Ammon's horn (tissue), 1 donor: Measurements from ENCODE around the gene UNKL.

Source experiments
- DNase-seq: peaks from one replicate; pipeline ENCODE4 v3.0.0-alpha.2; 2016; ENCODE audit warnings: low spot score

UNKL gene

GRCh38 chr16:1401061-1401757 lies 13.3 kb downstream of the UNKL start:
- DNase-seq, result no peak

DNA sequence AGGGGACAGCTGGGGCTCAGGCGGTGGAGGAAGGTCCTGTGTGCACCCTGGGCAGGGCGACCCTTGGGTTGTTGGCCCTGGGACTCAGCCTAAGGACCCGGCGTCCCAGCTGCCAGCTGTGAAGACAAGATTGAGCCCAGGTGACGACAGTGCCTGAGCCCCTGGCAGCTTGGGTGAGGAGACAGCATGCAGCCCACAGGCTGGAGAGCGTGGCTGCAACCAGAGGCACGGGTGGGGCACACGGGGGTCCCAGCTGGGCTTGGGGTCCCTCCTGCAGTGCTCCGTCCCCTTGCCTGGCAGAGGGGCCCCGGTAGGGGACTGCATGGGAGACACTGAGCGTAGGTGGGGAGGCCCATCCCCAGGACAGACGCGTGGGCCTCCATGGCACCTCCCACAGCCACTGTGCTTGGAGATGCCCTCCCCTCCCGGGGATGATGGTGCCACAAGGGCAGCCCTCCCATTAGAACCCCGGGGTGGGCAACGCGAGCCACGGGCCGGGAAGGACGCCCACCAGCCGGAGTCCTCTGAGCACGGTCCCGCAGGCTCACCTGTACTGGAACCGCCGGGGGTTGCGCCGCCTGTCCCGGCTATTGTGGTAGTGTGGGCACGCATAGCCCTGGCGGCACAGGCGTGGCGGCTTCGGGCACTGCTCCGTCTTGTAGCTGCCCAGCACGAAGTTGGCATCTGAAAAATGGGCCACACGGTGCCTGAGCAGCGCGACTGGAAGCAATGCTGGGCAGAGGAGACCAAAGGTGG lies 15.5 kb downstream of the UNKL start:
- DNase-seq, result no peak

- no peak for DNase-seq
Observed at GRCh38 chr16:1398351-1398750, 16.2 kb downstream of the UNKL start.

DNA sequence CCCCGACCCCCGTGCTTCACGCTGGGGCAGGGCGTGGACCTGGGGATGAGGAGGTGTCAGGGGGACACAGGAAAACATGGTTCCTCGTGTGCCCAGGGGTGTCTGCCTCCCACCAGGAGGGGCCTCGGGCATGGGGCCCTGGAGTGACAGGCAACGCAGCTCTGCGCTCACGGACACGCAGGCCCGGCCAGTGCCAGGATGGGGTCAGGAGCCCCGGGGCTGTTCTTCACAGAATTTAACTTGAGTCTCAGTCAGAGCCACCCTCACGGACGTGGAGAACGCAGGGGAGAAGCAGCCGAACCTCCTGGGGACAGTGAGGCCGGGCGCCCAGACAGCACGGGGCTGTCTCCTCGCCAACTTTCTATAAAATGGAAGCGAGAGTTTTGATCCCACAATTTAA lies 16.7 kb downstream of the UNKL start:
- no peak for DNase-seq

DNA sequence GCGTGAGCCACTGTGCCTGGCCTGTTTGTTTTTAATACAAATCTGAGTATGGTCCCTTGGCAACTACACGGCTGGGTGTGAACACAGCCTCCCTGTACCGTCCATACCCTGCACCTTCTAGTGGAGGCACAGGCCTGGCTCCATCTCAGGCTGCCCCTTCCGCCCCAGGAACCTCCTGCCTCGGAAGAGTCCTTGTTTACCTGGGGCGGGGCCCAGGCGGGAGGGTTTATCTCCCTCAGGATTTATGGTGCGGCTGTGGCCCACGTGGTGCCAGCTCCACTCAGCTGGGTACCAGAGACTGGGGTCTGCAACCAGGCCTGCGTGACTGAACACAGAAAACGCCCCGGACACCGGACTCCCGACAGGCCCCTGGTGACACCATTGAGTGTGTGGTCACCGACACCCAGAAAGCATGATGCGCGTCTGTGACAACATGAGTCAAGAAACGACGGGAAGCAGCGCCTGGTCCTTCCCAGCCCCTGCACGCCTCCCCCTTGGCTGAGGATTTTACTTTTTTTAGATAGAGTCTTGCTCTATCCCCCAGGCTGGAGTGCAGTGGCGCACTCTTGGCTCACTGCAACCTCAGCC lies 19.0 kb downstream of the UNKL start:
- DNase-seq, result no peak

- DNase-seq, result no peak
Observed at GRCh38 chr16:1394367-1394951, 20.0 kb downstream of the UNKL start.

- DNase-seq, result no peak
Observed at GRCh38 chr16:1393613-1394176, 20.8 kb downstream of the UNKL start.

GRCh38 chr16:1392826-1393225 lies 21.7 kb downstream of the UNKL start:
- no peak for DNase-seq

GRCh38 chr16:1390239-1390779 lies 24.2 kb downstream of the UNKL start:
- no peak for DNase-seq

DNA sequence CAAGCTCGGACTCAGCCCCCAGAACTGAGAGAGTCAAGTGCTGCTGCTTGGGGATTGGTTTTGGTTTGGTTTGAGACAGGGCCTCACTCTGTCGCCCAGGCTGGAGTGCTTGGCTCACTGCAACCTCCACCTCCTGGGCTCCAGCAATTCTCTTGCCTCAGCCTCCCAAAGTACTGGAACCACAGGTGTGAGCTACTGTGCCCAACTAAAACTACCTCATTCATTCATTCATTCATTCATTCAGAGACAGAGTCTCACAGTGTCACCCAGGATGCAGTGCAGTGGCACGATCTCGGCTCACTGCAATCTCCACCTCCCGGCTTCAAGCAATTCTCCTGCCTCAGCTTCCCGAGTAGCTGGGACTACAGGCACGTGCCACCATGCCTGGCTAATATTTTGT lies 24.7 kb downstream of the UNKL start:
- no peak for DNase-seq

- DNase-seq, result no peak
Observed at GRCh38 chr16:1387331-1387730, 27.2 kb downstream of the UNKL start.

DNA sequence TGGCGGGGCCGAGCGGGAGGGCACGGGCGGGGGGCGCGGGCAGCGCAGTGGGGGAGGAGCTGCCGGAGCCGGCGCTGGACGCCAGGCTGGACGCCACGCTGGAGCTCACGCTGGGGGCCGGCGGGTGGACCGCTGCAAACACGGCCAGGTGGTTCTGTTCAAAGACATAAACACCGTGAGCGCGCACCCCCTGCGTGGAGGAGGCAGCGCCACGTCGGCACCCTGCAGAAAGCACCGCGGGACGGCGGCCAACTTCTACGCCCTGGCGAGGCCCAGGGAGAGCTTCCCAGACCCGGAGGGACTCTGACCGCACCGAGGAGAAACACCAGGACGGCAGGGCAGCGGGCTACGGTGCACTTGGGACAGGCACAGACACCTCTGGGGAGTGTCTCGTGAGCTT lies 29.3 kb downstream of the UNKL start:
- DNase-seq, result no peak

DNA sequence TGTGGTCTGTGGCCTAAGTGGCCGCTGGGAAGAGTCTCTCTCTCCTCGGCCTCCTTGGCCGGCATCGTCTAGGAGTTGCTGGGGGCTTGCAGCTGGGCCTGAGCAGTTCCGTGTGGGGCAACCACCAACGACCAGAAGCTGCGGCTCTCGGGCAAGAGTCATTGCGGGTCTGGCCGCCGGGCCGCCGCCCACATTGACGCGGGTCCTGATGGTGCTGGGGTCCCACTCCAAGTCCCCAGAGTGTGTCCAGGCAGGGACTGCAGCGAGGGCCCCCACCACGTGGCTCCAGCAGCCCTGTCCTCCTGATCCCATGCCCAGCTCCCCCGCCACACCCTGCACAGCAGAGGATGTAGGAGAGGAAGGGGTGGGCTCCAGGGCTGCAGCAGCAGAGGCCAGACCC lies 30.9 kb downstream of the UNKL start:
- DNase-seq, result no peak

DNA sequence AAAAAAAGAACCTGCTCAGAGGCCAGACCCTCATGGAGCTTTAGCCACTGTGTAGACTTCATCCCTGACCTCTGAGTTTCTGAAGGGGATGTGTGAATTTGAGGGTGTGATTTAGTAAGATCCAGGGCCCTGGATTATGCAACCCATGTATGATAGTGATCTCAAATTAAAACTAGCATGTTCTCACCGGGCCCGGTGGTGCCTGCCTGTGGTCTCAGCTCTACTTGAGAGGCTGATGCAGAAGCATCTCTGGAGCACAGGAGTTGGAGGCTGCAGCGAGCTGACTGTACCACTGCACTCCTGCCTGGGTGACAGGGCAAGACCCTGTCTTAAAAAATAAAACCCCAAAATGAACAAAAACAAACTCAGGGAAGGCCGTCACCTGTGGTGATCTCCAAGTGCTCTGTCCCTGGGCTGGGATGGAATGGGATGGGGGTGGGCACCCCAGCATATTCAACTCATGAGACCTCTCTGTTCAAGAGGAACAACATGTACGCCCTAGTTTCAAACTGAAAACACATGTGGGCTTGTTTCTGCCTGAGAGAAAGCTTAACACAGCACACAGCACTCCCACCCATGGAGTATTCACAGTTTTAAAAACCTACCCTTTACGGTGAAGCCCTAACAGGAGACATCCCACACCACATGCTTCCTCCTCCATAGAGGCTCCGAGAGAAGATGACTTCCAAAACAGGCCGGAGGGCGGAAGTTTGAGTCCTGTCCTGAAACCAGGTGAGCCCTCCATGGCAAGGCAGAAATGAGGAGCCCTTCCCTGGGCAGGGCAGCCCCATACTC lies 32.7 kb downstream of the UNKL start:
- no peak for DNase-seq

GRCh38 chr16:1380195-1380594 lies 34.3 kb downstream of the UNKL start:
- DNase-seq, result no peak

GRCh38 chr16:1379304-1380076 lies 35.0 kb downstream of the UNKL start:
- no peak for DNase-seq

GRCh38 chr16:1378804-1379303 lies 35.6 kb downstream of the UNKL start:
- DNase-seq, result peak; percentile 45

DNA sequence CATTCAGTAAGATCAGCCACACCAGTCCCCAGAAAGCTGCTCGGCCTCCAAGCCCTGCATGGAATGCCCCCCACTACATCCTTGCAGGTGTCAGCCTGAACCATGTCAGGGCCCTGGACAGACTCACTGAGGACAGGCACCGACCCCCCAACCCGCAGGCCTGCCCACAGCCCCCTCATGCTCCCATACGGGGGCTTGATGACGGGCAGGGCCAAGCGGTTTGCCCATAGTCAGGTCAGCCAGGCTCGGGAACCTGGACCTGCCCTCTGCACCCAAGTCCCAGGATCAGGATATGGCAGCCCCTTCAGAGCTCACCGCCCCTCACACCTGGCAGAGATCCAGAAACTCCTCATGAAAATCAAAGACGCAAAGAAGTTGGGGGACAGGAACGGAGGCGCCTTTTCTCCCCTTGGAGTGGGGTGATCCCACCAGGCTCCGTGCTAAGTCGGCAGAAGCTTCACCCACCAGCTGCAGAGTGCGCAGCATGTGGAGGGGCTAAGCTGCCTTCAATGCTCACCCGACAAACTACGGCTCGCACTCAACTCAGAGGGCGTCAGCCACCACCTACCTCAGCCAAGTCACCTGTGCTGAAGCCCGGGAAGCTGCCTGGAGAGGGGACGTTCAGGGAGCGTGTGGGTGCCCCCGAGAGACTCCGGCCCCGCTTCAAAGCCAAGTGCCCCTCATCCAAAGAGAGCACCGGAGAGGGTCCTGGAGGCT lies 36.3 kb downstream of the UNKL start:
- DNase-seq, result no peak

DNA sequence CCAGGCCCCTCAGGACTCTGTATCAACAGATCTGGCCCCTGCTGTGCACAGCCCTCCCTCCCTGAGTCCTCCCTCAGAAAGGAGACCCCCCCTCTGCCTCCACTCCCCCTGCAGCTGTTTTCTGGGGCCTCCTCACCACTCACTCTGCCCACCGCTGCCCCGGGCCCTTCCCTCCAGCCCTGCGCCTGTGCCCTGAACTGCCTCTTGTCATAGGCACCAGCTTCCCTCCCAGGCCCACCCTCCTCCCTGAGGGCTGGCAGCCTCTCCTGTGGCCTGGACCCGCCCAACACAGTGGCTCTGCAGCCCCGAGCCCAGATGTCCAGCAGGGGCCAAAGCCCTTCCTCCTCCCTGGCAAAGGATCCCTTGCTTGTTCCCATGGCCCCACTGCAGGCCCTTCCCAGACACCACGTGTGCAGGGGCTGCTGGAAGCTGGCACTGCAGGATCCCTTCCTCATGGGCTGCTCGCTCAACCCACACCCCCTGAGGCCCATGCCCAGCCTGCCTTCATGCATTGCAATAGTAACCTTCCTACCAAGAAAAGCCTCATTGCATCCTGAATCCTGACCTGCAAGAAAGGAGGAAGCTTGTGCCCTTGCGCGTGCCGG lies 37.0 kb downstream of the UNKL start:
- DNase-seq, result peak; percentile 71
